ENCODE data around the gene LHX2. TPM values are rescaled to one million over a fixed set of nuclear protein-coding genes. Genes with fewer than 3 reads are reported as not detected.
A peak's percentile ranks its signal among the peaks of the same experiment; 100 is the strongest.

Gene LHX2
- polyA plus RNA-seq, 3 donors, result 0.12 TPM; not detected in 2

- H3K27ac Mint-ChIP-seq, result no peak overlapping the region
- Histone ChIP-seq H3K9ac (ENCODE audit: insufficient read depth, low read length, poor library complexity, severe bottlenecking) (no peak overlapping the region), H2AFZ (ENCODE audit: insufficient read depth, low read depth, low read length, poor library complexity, severe bottlenecking) (no peak overlapping the region), H3K27me3 (ENCODE audit: control insufficient read depth in 2 of 2, insufficient read depth in 2 of 2, low read length in 2 of 2) (peaks cover 66 to 91% of the 10 kb centered on the region in 2 donors), H4K20me1 (ENCODE audit: insufficient read depth, low read length) (peaks cover 5% of the 10 kb centered on the region), H3K9me3 (replicated peaks in 1 of 2; ENCODE audit: control insufficient read depth in 1 of 2, insufficient read depth in 1 of 2, low read length in 2 of 2) (peaks cover 9 to 50% of the 10 kb centered on the region in 2 donors), H3K4me2 (replicated peaks; ENCODE audit: extremely low read depth, low read length, poor library complexity, severe bottlenecking) (no peak overlapping the region), H3K36me3 (replicated peaks in 1 of 2; ENCODE audit: control insufficient read depth in 1 of 2, insufficient read depth in 2 of 2, low read length in 2 of 2) (no peaks in the 10 kb centered on the region), H3K4me3 (replicated peaks in 1 of 3; ENCODE audit: low read depth in 2 of 3, low read length in 3 of 3) (no peak overlapping the region), H3K4me1 (ENCODE audit: control insufficient read depth in 1 of 2, insufficient read depth in 2 of 2, low read length in 2 of 2) (no peaks in the 10 kb centered on the region), H3K79me2 (ENCODE audit: insufficient read depth, low read length) (no peaks in the 10 kb centered on the region), H3K27ac (ENCODE audit: low read depth in 1 of 2, low read length in 2 of 2) (no peak overlapping the region)
- peak overlapping the region in 1 of 2 donors; percentile 67 for H3K4me3 Mint-ChIP-seq
- DNase-seq, result no peak
- peaks cover 86 to 95% (median 94%) of the 10 kb centered on the region in 3 donors for H3K27me3 Mint-ChIP-seq (ENCODE audit: low read depth in 3 of 3)
- no peak for TF ChIP-seq CTCF (IDR thresholded peaks at IDR 0.05)
- no CpG with 5 or more reads among the region's 2 CpGs for WGBS (ENCODE audit: insufficient coverage)
- peaks cover 0 to 12% of the 10 kb centered on the region in 2 donors for H3K36me3 Mint-ChIP-seq
- peaks cover 19% of the 10 kb centered on the region for H3K4me1 Mint-ChIP-seq
- H3K9me3 Mint-ChIP-seq, result peaks cover 0 to 25% (median 10%) of the 10 kb centered on the region in 7 donors
- intact Hi-C loops (cut with micrococcal nuclease), result no loop called here
These were observed 12.5 kb downstream of the LHX2 start for GRCh38 chr9:124024107-124024506.

DNA sequence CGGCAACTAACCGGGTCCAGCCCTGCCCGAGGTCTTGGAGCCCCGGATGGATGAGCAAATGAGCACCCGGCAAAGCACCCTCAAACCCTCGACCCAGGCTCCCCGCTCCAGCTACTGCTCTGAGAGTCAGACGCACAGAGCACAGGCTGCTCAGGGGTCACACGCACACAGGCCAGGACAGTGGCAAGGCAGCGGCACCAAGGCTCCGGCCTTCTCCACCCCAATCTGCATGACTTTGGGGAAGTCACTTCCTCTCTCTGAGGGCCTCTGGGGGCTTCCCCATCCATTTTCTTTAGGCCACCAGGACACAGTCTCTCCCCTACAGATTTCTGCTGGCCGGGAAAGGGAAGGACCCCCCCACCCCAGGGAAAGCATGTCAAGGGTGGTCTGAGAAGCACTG lies 18.0 kb downstream of the LHX2 start:
- H3K79me2 ChIP-seq (ENCODE audit: insufficient read depth, low read length), result no peaks in the 10 kb centered on the region
- Mint-ChIP-seq H3K27me3 (ENCODE audit: low read depth in 3 of 3) (peaks cover 74 to 95% (median 83%) of the 10 kb centered on the region in 3 donors), H3K36me3 (no peaks in the 10 kb centered on the region), H3K9me3 (peaks cover 0 to 9% (median 0%) of the 10 kb centered on the region in 7 donors), H3K4me1 (peaks cover 5% of the 10 kb centered on the region), H3K4me3 (no peak overlapping the region), H3K27ac (no peak overlapping the region)
- peaks cover 0 to 4% of the 10 kb centered on the region in 2 donors for H3K9me3 ChIP-seq (replicated peaks in 1 of 2; ENCODE audit: control insufficient read depth in 1 of 2, insufficient read depth in 1 of 2, low read length in 2 of 2)
- H3K27me3 ChIP-seq (ENCODE audit: control insufficient read depth in 2 of 2, insufficient read depth in 2 of 2, low read length in 2 of 2), result peaks cover 39 to 86% of the 10 kb centered on the region in 2 donors
- H3K9ac ChIP-seq (ENCODE audit: insufficient read depth, low read length, poor library complexity, severe bottlenecking), result no peak overlapping the region
- no peaks in the 10 kb centered on the region for H4K20me1 ChIP-seq (ENCODE audit: insufficient read depth, low read length)
- no peak overlapping the region for H3K4me3 ChIP-seq (replicated peaks in 1 of 3; ENCODE audit: low read depth in 2 of 3, low read length in 3 of 3)
- intact Hi-C loops (cut with micrococcal nuclease), result no loop called here
- no peak overlapping the region for H2AFZ ChIP-seq (ENCODE audit: insufficient read depth, low read depth, low read length, poor library complexity, severe bottlenecking)
- H3K36me3 ChIP-seq (replicated peaks in 1 of 2; ENCODE audit: control insufficient read depth in 1 of 2, insufficient read depth in 2 of 2, low read length in 2 of 2), result no peaks in the 10 kb centered on the region
- H3K27ac ChIP-seq (ENCODE audit: low read depth in 1 of 2, low read length in 2 of 2), result no peak overlapping the region
- 86% methylated on average over 10 of the region's 12 CpGs for WGBS (ENCODE audit: insufficient coverage)
- no peaks in the 10 kb centered on the region for H3K4me1 ChIP-seq (ENCODE audit: control insufficient read depth in 1 of 2, insufficient read depth in 2 of 2, low read length in 2 of 2)
- no peak overlapping the region for H3K4me2 ChIP-seq (replicated peaks; ENCODE audit: extremely low read depth, low read length, poor library complexity, severe bottlenecking)
- TF ChIP-seq CTCF (IDR thresholded peaks at IDR 0.05), result no peak
- DNase-seq, result no peak

Data from CD14-positive monocyte (primary cell).